Ovary (tissue), 3 donors: ENCODE results near the gene SPATA21.

Source experiments
- CTCF ChIP-seq, 3 donors: fragments of 450-650 bp in 2 of 3; fragments of 200-600 bp in 1 of 3; IDR thresholded peaks; one replicate each; pipeline versions ENCODE4 v1.5.1 to v1.8.0; 2016 to 2022; ENCODE audit warnings: antibody characterized with exemption in 3 of 3, mild to moderate bottlenecking in 1 of 3
- POLR2A ChIP-seq: fragments of 450-650 bp; IDR thresholded peaks from one replicate; pipeline ENCODE4 v1.6.1; 2017; ENCODE audit warnings: antibody characterized with exemption, mild to moderate bottlenecking, moderate library complexity
- donor health status: DM: no; HTN: no; CAD: no.

- TF ChIP-seq CTCF (IDR thresholded peaks at IDR 0.05) (no peak), POLR2A (no peak)
Measured at GRCh38 chr1:16352842-16353535, 84.2 kb downstream of the SPATA21 start.
